ENCODE measurements around the gene ADGRV1.

ADGRV1 gene

DNA sequence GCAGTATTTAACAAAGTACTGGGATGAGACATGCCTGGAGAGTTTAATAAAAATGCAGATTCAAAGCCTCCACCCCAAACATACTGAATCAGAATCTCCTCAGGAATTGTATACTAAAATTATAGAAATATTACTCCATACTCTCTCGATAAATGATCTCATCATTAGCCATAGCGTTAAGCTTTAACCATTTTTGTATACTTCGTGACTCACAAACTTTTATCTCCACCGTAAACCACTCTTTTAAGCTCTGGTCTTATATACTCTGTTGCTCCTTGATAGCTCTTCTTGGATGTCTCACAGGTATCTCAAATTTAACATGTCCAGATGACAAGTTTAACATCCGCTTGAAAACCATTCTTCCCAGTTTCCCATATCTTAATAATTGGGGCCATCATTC, 327.8 kb downstream of the ADGRV1 start:
- Histone ChIP-seq H3K9me3 (ENCODE audit: control insufficient read depth, insufficient read depth, low read depth, low read length) (no peaks in the 10 kb centered on the region), H3K4me3 (ENCODE audit: low read depth, low read length) (no peak overlapping the region), H3K36me3 (ENCODE audit: control insufficient read depth in 2 of 2, insufficient read depth in 1 of 2, low read length in 2 of 2) (no peaks in the 10 kb centered on the region), H3K4me1 (ENCODE audit: control insufficient read depth, insufficient read depth, low read length) (peaks cover 3% of the 10 kb centered on the region), H3K27ac (ENCODE audit: extremely low read depth, low read depth, low read length) (no peak overlapping the region)
- no peak for TF ChIP-seq MZF1 (tag by site-specific recombination; IDR thresholded peaks at IDR 0.05; ENCODE audit: borderline replicate concordance)
- ChIA-PET CTCF (interaction anchor here (0.9 to 1.6 kb wide), 4 partner anchors 9 to 84 kb away, joined by 3 to 5 read pairs (median 4); no protein-coding TSS in a partner anchor), POLR2A (no interaction called here)

DNA sequence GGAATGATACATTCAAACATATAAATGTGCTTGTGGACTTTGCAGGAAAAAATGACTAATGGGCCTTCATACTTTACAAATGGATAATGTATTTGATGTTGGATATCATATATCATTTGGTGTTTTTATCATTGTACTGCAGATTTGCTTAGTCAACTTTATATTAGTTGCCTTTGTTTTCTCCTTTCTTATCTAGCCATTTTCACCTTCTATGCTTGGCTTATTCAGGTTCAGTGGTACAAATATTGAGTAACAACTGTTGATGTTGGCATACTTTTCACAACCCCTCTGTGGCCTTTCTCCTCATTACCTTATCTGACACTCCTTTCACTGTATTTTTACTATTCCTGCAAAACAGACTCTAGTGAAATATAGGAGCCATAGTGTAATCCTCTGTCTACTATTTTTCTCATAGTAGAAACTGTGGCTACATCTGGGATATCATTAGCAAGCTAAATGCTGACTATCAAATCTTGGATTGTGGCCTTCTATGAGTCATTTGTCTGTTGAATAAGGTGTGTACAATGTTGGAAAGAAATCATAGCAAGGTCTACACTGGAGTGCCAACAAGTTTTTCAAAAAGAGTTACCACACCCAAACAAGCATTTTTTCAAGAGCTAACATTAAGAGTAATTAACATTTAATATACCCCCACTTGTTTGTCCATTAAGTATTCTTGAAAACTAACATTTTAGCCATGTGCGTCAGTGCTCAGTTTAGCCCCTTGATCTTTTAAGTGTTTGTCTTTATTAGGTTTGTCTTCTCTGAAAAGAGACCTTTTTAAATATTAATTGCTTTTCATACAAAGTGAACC, 330.1 kb downstream of the ADGRV1 start:
- ChIA-PET CTCF (interaction anchor here (0.8 kb wide), 1 partner anchor 43 kb away, joined by 3 read pairs; no protein-coding TSS in a partner anchor), POLR2A (no interaction called here)
- TF ChIP-seq, protein P1, sequence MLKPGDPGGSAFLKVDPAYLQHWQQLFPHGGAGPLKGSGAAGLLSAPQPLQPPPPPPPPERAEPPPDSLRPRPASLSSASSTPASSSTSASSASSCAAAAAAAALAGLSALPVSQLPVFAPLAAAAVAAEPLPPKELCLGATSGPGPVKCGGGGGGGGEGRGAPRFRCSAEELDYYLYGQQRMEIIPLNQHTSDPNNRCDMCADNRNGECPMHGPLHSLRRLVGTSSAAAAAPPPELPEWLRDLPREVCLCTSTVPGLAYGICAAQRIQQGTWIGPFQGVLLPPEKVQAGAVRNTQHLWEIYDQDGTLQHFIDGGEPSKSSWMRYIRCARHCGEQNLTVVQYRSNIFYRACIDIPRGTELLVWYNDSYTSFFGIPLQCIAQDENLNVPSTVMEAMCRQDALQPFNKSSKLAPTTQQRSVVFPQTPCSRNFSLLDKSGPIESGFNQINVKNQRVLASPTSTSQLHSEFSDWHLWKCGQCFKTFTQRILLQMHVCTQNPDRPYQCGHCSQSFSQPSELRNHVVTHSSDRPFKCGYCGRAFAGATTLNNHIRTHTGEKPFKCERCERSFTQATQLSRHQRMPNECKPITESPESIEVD (tag by site-specific recombination; IDR thresholded peaks at IDR 0.05) = peak; percentile 70
- TF ChIP-seq ZNF335 (tag by site-specific recombination; conservative IDR thresholded peaks at IDR 0.05) (0 out of 2 replicates have a peak, but pooled peaks have one; percentile 15), ZNF184 (tag by site-specific recombination; IDR thresholded peaks at IDR 0.05) (no peak), FEZF1 (tag by site-specific recombination; IDR thresholded peaks at IDR 0.05) (peak; percentile 43; the same call in 1 of the 2 replicates), ZNF677 (tag by site-specific recombination; IDR thresholded peaks at IDR 0.05) (no peak), ZNF792 (tag by site-specific recombination; IDR thresholded peaks at IDR 0.05) (no peak), SCRT2 (tag by site-specific recombination; IDR thresholded peaks at IDR 0.05) (peak; percentile 62; the same call in 1 of the 2 replicates), ZNF843 (tag by site-specific recombination; IDR thresholded peaks at IDR 0.05) (peak; percentile 48; the same call in 1 of the 2 replicates), ZNF529 (tag by site-specific recombination; IDR thresholded peaks at IDR 0.05; ENCODE audit: insufficient replicate concordance) (no peak), ZBTB20 (tag by site-specific recombination; IDR thresholded peaks at IDR 0.05) (peak; percentile 56; the same call in 1 of the 2 replicates)
- TF ChIP-seq, protein P2, sequence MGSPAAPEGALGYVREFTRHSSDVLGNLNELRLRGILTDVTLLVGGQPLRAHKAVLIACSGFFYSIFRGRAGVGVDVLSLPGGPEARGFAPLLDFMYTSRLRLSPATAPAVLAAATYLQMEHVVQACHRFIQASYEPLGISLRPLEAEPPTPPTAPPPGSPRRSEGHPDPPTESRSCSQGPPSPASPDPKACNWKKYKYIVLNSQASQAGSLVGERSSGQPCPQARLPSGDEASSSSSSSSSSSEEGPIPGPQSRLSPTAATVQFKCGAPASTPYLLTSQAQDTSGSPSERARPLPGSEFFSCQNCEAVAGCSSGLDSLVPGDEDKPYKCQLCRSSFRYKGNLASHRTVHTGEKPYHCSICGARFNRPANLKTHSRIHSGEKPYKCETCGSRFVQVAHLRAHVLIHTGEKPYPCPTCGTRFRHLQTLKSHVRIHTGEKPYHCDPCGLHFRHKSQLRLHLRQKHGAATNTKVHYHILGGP (tag by site-specific recombination; IDR thresholded peaks at IDR 0.05) = 0 out of 2 replicates have a peak, but pooled peaks have one; percentile 23
- Histone ChIP-seq H3K4me1 (ENCODE audit: control insufficient read depth, insufficient read depth, low read length) (peaks cover 3% of the 10 kb centered on the region), H3K4me3 (ENCODE audit: low read depth, low read length) (no peak overlapping the region), H3K27ac (ENCODE audit: extremely low read depth, low read depth, low read length) (no peak overlapping the region), H3K36me3 (ENCODE audit: control insufficient read depth in 2 of 2, insufficient read depth in 1 of 2, low read length in 2 of 2) (no peaks in the 10 kb centered on the region), H3K9me3 (ENCODE audit: control insufficient read depth, insufficient read depth, low read depth, low read length) (no peaks in the 10 kb centered on the region)

DNA sequence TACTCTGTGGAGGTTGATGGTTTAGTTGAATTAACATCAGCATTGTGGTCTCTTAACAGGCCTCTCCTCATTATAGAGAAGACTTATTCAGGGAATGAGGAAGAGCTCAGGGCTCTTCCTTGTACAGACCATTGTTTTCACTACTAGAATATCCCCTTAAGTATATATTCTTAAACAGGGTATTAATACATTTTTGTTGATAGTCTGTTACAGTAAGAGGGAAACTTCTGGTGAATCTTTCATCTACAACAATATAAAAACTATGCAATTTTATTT, 330.7 kb downstream of the ADGRV1 start:
- POLR2A ChIA-PET = no interaction called here
- CTCF ChIA-PET = interaction anchor here (0.8 kb wide), 1 partner anchor 43 kb away, joined by 3 read pairs; no protein-coding TSS in a partner anchor
- no peak overlapping the region for H3K27ac ChIP-seq (ENCODE audit: extremely low read depth, low read depth, low read length)
- no peaks in the 10 kb centered on the region for H3K9me3 ChIP-seq (ENCODE audit: control insufficient read depth, insufficient read depth, low read depth, low read length)
- TF ChIP-seq, protein P3, sequence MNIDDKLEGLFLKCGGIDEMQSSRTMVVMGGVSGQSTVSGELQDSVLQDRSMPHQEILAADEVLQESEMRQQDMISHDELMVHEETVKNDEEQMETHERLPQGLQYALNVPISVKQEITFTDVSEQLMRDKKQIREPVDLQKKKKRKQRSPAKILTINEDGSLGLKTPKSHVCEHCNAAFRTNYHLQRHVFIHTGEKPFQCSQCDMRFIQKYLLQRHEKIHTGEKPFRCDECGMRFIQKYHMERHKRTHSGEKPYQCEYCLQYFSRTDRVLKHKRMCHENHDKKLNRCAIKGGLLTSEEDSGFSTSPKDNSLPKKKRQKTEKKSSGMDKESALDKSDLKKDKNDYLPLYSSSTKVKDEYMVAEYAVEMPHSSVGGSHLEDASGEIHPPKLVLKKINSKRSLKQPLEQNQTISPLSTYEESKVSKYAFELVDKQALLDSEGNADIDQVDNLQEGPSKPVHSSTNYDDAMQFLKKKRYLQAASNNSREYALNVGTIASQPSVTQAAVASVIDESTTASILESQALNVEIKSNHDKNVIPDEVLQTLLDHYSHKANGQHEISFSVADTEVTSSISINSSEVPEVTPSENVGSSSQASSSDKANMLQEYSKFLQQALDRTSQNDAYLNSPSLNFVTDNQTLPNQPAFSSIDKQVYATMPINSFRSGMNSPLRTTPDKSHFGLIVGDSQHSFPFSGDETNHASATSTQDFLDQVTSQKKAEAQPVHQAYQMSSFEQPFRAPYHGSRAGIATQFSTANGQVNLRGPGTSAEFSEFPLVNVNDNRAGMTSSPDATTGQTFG (tag by site-specific recombination; IDR thresholded peaks at IDR 0.05; ENCODE audit: borderline replicate concordance) = no peak
- TF ChIP-seq ZNF76 (tag by site-specific recombination; IDR thresholded peaks at IDR 0.05; ENCODE audit: borderline replicate concordance, low read depth) = no peak
- no peak for TF ChIP-seq GLIS2 (tag by site-specific recombination; IDR thresholded peaks at IDR 0.05)
- TF ChIP-seq, protein P4, sequence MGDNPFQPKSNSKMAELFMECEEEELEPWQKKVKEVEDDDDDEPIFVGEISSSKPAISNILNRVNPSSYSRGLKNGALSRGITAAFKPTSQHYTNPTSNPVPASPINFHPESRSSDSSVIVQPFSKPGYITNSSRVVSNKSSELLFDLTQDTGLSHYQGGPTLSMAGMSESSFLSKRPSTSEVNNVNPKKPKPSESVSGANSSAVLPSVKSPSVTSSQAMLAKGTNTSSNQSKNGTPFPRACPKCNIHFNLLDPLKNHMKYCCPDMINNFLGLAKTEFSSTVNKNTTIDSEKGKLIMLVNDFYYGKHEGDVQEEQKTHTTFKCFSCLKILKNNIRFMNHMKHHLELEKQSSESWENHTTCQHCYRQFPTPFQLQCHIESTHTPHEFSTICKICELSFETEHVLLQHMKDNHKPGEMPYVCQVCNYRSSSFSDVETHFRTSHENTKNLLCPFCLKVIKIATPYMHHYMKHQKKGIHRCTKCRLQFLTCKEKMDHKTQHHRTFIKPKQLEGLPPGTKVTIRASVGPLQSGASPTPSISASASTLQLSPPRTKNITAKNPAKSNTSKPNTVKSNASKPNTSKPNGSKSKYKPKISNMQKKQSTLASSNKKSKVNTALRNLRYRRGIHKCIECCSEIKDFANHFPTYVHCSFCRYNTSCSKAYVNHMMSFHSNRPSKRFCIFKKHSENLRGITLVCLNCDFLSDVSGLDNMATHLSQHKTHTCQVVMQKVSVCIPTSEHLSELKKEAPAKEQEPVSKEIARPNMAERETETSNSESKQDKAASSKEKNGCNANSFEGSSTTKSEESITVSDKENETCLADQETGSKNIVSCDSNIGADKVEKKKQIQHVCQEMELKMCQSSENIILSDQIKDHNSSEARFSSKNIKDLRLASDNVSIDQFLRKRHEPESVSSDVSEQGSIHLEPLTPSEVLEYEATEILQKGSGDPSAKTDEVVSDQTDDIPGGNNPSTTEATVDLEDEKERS (tag by site-specific recombination; IDR thresholded peaks at IDR 0.05) = no peak
- TF ChIP-seq ZSCAN23 (tag by site-specific recombination; IDR thresholded peaks at IDR 0.05) = no peak
- TF ChIP-seq KLF9 (tag by site-specific recombination; IDR thresholded peaks at IDR 0.05; ENCODE audit: low read depth) = no peak
- H3K4me1 ChIP-seq (ENCODE audit: control insufficient read depth, insufficient read depth, low read length) = peaks cover 3% of the 10 kb centered on the region
- no peak overlapping the region for H3K4me3 ChIP-seq (ENCODE audit: low read depth, low read length)
- no peaks in the 10 kb centered on the region for H3K36me3 ChIP-seq (ENCODE audit: control insufficient read depth in 2 of 2, insufficient read depth in 1 of 2, low read length in 2 of 2)
